NCI-H146 (cell line): ENCODE results near the gene C10orf53.
A peak's percentile ranks its signal among the peaks of the same experiment; 100 is the strongest.

Source experiments
- DNase-seq: peaks from one replicate; lab custom pipeline; 2025; lab: John Stamatoyannopoulos, UW

The C10orf53 gene

GRCh38 chr10:49679480-49679893, at the start of gene C10orf53:
Gene C10orf53 (plus strand): TSS chr10:49679651. CDS start chr10:49679698, 47 bp downstream.
- peak; percentile 67 for DNase-seq

GRCh38 chr10:49631975-49632374, 47.5 kb upstream of the C10orf53 start:
- DNase-seq: no peak

- DNase-seq: no peak
Measured at GRCh38 chr10:49632406-49633317, 46.8 kb upstream of the C10orf53 start.

- no peak for DNase-seq
Measured at GRCh38 chr10:49633327-49634068, 46.0 kb upstream of the C10orf53 start.

GRCh38 chr10:49634069-49634660, 45.3 kb upstream of the C10orf53 start:
- DNase-seq: no peak

GRCh38 chr10:49642311-49642710, 37.1 kb upstream of the C10orf53 start:
- no peak for DNase-seq

- no peak for DNase-seq
Measured at GRCh38 chr10:49643241-49644034, 36.0 kb upstream of the C10orf53 start.

- DNase-seq: no peak
Measured at GRCh38 chr10:49644035-49644646, 35.3 kb upstream of the C10orf53 start.

GRCh38 chr10:49645417-49645816, 34.0 kb upstream of the C10orf53 start:
- DNase-seq: no peak

- no peak for DNase-seq
Measured at GRCh38 chr10:49645871-49646870, 33.3 kb upstream of the C10orf53 start.

- DNase-seq: no peak
Measured at GRCh38 chr10:49647554-49647953, 31.9 kb upstream of the C10orf53 start.

GRCh38 chr10:49647985-49648795, 31.3 kb upstream of the C10orf53 start:
- no peak for DNase-seq

- DNase-seq: no peak
Measured at GRCh38 chr10:49649294-49649693, 30.2 kb upstream of the C10orf53 start.

GRCh38 chr10:49649936-49650723, 29.3 kb upstream of the C10orf53 start:
- no peak for DNase-seq

- DNase-seq: no peak
Measured at GRCh38 chr10:49650724-49651034, 28.8 kb upstream of the C10orf53 start.

GRCh38 chr10:49651039-49651835, 28.2 kb upstream of the C10orf53 start:
- no peak for DNase-seq

- no peak for DNase-seq
Measured at GRCh38 chr10:49651917-49652316, 27.5 kb upstream of the C10orf53 start.
